Inferior parietal cortex (tissue), 1 donor: ENCODE results near the gene TSPAN13.

Experiments used
- DNase-seq: peaks from one replicate; pipeline ENCODE4 v3.0.0-alpha.2; 2016; ENCODE audit errors: extremely low spot score

TSPAN13 gene

DNA sequence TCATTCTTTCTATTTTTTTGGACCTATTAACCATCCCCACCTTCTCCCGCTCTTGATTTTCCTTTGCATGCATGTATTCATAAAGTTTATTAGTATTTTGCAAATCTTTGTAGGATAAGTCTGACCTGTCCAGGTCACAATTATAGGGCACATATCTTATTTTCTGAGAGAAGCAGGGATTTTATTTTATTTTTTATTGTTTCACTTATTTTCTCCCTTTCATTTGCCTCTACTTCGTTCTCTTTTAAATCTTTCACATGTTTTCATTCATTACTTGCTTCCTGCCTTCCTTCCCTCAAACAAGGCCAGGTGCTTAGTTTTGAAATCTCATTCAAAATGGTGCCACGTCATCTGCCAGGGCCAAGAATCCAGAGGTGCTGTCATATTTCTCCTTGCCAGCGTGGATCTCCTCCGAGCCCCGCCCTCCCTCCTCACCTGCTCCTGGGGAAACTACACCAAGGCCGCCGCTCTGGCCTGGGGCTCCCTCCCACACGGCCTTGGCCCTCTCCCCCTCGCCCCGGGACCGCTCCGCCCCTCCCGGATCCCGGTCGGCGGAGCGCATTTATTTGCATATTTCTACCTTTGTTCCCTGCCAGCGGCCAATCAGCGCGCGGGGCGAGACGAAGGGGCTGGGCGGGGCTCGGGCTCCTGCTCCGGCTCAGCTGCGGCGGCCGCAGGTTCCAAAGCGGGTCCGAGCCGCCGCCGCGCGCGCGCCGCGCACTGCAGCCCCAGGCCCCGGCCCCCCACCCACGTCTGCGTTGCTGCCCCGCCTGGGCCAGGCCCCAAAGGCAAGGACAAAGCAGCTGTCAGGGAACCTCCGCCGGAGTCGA, at the start of gene TSPAN13:
TSS of gene TSPAN13 (plus strand) at position 654 of the 830 bp plus-strand sequence. CDS start 213 bp downstream, outside the sequence.
- no peak for DNase-seq

DNA sequence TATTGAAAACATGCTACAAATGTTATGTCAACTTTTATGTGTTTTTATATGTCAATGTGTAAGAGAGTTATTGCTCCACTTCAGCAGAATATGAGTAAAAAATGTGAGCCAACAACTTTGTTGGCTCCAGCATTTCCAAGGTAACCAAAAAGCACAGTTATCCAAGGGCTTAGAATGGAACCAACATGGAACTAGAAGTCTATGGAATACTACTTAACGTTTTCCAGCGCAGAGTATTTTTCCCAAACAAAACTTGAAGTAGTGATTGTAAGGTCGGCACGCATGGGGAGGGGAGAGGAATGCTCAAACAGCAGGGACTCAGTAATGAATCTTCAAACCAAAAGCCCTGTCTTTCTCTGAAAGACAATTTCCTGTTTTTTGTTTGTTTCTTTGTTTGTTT, 45.0 kb upstream of the TSPAN13 start:
- DNase-seq, result no peak

DNA sequence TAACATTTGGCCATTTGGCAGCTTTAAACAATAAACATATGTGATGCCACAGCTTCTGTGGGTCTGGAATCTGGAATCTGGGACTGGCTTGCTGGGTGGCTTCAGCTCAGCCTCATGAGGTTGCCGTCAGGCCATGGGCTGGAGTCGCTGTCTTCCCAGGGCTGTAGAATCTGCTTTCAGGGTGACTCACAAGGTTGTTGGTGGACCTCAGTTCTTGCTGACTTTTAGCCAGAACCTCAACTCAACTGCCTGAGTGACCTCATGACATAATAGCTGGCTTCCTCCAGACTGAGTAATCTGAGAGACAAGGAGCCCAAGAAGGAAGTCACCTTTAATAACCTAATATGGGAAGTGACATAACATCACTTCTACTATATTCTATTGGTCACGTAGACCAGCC, 44.6 kb upstream of the TSPAN13 start:
- no peak for DNase-seq

DNA sequence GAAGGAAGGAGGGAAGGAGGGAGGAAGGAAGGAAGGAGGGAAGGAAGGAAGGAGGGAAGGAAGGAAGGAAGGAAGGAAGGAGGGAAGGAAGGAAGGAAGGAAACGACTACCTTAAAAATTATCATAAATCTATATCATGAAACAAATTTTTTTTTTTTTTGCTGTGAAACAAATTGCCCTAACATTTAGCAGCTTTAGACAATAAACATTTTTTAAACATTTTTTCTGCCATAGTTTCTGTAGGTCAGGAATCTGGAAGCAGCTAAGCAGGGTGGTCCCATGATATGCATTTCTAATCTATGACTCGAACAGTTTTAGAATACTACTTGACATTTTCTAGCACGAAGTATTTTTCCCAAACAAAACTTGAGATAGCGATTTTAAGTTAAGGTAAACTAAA, 42.9 kb upstream of the TSPAN13 start:
- DNase-seq, result no peak

DNA sequence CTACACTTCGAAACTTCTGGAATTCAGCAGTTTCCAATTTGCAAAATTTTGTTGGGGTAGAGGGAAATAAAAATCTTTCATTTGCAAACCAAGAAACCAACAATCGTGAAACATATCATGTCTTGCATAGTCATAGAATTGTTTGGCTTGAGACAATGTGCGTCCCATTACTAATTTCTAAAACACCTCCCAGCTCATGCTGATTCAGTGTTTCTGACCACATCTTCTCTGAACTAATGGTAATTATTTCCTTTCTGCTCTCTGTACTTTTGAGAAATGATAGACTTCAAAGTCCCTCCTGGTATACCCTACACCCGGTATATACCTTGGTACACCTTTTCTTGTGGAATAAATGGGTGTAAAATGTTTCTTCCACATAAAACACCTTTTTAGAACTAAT, 41.8 kb upstream of the TSPAN13 start:
- DNase-seq, result no peak

DNA sequence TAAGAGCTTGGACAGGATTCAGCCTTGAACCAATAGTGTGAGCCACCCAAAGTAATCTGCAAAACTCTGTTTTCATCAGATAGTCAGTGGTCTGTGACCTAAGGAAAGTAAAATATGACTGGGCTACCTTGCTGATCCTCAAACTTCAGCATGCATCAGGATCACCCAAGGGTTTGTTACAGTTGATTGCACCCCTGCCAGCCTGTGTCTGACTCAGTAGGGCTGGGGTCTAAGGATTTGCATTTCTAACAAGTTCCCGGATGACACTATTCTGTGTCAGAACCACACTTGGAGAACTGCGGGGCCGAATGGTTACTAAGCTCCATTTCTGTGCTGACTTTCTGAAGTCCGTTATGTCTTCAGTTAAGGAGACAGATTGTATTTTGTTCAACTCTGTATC, 40.6 kb upstream of the TSPAN13 start:
- DNase-seq, result no peak

DNA sequence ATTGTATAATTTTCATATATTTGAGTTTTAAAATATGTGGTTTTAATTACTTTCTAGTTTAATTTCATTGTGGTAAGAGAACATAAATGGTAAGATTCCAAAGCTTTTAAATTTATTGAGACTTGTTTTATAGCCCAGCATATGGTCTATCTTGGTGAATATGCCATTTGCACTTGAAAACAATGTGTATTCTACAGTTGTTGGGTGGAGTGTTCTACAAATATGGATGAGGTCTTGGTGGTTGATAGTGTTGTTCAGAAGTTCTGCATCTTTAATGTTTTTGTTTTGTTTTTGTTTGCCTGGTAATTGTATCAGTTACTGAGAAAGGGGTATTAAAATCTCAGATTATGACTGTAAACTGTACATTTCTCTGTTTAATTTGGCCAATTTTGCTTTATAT, 37.6 kb upstream of the TSPAN13 start:
- no peak for DNase-seq

DNA sequence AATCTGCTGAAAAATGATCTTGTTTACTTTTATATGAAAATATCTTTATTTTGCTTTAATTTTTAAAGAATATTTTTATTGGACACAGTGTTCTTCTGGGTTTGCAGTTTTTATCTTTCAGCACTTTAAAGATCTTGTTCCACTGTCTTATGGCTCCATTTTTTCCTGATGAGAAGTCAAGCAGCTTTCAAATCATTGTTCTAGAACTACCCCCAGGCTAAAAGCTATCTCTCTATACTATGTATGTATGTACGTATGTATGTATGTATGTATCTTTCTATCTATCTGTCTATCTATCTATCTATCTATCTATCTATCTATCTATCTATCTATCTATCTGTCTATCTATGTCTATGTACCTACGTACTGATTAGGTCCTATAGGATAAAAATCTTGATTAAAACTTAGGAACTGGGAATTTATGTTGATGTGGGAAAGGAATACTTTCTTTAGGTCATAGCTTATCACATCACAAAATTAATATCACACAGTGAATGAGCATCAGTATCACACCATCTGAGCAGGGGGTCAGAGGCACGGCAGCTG, 35.4 kb upstream of the TSPAN13 start:
- no peak for DNase-seq

DNA sequence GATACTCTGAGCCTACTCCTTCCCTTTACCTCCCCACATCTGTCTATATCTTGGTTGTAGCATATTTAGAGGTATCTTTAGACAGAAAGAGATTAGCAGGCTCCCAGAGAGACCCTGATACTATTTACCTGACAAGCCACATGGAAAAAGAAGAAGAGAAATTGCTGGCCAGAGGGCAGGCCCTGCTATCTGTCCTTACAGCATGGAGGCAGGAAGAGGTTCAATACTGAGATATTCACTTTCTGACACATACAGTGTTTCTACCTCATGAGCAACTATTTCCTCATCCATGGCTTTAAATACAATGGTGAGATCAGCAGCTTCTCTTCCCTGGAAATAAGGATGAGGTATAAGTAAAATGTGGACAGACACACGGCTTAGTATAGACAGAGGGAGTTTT, 33.9 kb upstream of the TSPAN13 start:
- DNase-seq, result no peak

DNA sequence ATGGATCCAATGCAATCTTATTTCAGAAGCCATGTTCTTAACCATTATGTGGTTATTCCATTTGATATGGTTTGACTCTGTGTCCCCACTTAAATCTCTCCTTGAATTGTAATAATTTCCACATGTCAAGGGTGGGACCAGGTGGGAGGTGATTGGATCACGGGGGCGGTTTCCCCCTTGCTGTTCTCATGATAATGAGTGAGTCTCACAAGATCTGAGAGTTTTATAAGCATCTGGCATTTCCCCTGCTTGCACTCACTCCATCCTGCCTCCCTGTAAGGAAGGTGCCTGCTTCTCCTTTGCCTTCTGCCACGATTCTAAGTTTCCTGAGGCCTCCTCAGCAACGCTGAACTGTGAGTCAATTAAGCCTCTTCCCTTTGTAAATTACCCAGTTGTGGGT, 32.0 kb upstream of the TSPAN13 start:
- DNase-seq, result no peak

DNA sequence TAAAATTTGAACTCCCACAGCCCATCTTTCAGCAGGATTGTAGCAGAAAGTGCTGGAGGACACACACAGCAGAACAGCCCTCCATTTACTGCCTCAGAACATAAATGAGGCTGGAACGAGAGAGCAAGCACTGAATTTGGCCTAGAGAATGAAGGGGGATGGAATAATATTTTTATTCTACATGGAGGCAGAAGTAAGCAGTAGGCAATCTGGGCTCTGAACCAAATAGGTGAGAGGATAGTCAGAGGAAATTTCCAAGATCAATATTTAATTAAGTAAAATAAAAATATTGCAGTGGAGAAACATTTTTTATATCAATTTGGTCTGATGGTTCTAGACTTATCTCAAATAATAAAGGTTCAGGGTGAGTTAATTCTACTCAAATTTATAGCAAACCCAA, 29.2 kb upstream of the TSPAN13 start:
- no peak for DNase-seq

DNA sequence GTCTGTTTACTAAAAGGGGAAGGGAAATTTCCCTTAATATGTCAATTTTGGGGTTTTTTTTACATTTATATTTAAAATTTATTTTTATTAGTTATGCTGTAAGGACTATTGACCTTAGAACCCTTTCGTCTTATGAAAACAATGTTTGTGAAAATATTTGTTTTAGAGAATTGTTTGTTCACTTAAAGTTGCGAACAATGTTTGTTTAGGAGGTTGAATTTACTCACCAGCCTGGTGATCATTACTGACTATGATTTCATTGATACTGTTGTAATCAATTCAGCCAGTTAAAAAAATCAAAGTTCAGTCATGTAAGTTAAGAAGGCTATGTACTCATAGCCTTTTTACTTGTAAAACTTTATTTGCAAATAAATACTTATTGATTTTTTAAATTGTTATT, 27.4 kb upstream of the TSPAN13 start:
- DNase-seq, result no peak

DNA sequence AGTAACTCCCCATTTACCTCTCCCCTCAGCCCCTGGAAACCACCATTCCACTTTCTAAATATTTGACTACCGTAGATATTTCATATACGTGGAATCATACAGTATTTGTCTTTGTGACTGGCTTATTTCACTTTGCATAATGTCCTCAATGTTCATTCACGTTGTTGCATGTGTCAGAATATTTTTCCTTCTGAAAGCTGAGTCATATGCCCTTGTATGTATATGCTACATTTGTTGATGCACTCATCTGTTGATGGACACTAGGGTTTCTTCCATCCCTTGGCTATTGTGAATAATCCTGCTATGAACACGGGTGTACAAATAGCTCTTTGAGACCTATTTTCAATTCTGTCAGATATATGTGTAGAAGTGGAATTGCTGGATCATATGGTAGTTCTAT, 25.8 kb upstream of the TSPAN13 start:
- no peak for DNase-seq

DNA sequence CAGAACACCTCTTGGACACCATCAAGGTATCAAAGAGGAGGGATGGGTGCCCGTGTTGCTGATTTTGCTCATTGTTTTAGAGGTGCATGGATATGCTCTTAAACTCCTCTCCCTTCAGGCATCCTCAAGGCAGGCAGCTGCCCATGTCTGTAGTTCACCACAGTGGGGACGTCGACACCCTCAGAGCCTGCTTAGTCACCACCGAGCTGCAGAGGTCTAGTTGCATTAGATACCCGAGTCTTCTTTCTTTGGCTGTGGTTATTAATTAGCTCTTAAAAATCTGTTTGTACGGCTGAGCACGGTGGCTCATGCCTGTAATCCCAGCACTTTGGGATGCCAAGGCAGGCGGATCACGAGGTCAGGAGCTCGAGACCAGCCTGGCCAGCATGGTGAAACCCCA, 24.7 kb upstream of the TSPAN13 start:
- no peak for DNase-seq

DNA sequence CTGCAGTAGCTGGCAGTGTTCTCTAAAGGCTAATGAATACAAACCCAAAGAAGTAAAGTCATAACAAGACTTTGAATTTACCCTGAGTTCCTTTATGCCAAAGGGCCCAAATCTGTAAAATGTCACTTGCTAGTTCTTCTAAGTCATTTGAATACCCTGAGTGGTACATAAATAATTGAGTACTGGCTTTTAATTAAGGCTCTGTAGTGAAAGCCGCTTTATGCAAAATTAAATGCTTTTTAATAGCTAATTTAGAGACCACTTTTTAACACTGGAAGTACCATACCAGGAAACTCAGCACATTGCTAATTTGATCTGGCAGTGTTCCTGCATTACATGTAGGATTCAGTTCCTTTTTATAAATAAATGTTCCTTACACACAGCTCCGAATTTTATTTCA, 24.0 kb upstream of the TSPAN13 start:
- DNase-seq, result no peak

DNA sequence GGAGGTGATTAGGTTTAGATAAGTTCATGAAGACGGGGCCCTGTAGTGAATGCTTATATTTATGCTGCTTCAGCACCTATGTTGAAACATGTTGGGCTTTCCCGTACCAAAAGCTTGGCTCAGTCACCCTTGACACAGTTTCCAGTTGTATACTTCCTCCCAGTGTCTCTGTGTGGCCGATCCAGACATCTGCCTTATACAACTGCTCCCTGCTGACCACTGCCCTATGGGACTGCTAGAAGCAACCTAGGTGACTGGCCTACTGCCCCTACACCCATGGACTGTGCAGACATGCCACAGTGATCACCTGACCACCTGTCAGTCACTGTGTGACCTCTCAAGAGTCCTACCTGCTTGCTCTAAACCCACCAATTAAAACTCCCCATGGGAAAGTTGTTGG, 22.6 kb upstream of the TSPAN13 start:
- DNase-seq, result no peak

DNA sequence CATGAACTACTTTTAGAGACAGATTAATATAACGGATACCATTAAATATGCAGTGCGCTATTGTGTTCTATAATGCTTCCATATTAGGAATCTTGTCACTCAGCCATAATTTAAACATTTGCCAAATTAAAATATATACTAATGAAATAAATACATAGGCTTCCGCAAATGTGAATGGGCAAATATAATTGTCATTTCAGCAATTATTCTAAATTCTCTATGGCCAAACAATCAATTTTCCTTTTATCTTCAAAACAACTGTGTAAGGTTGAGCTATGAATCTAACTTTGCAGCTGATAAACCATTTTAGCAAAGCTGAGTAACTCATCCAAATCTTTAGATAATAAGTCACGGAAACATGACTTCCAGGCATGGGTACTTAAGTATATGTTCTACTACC, 20.7 kb upstream of the TSPAN13 start:
- DNase-seq, result no peak

DNA sequence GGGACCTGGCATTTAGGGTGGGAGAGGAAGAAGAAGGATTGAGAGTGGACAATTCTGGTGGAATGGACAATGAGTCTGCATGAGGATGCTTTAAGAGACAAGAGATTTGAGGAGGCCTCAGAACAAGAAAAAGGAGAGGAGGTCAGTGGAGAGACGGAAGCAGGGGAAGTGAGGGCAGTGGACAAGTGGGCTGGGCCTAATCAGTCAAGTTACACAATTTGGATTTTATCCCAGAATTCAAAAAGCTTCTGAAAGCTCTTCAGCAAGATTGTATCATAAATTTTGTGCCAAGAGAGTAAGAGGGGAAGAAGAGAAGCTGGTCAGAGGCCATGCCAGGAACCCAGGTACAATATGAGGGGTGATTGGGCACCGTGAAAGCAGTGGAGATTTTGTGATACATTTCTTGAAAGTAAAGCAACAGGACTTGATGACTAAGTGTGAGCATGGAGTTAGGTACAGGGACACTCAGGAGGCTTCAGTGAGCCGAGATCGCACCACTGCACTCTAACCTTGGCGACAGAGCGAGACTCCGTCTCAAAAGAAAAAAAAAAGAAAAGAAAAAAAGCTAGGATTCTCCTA, 19.3 kb upstream of the TSPAN13 start:
- DNase-seq, result no peak

DNA sequence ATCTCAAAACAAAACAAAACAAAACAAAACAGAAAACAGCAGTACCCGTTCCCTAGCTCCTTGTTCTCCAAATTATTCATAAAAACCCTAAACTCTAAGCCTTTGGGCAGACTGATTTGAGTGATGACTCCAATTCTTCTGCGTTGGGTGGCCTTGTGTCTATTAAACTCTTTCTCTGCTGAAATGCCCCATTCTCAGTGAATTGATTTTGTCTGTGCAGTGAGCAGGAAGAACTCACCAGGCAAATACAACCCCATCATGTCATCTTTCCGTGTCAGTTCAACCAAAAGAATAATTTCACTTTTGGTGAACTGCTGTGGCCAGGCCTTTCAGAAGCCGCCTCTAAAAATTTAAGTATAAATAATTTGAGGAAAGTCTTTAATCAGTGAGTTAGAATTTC, 18.5 kb upstream of the TSPAN13 start:
- DNase-seq, result no peak

DNA sequence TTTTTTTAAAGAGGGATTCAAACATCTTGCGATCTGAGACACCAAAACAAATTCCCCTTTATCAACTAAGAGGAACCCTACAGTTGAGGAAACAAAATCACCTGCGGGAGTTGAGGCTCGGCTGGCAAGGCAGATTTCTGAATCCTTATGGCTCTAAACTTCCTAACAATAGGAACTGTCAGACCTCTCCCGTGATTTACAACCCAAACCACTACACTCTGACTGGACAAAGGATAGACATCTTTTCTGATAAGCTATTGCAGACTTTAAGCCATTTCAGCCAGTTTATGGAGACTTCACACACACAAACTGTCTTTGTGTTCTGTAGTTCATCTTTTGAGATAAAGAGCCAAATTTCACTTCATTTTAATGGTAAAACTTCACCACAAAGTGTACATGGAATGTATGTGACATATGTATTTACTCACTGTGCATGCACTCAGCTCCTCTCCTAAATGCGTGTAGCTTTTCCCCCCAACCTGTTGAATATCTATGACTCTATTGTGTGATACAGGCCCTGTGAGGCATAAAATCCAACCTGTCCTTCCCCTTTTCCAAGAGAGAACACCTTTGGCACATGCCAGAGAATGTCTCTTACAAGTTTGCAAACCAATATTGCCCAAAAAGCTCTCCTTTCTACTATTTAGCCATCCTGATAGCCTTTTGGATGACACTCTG, 15.4 kb upstream of the TSPAN13 start:
- DNase-seq, result no peak

DNA sequence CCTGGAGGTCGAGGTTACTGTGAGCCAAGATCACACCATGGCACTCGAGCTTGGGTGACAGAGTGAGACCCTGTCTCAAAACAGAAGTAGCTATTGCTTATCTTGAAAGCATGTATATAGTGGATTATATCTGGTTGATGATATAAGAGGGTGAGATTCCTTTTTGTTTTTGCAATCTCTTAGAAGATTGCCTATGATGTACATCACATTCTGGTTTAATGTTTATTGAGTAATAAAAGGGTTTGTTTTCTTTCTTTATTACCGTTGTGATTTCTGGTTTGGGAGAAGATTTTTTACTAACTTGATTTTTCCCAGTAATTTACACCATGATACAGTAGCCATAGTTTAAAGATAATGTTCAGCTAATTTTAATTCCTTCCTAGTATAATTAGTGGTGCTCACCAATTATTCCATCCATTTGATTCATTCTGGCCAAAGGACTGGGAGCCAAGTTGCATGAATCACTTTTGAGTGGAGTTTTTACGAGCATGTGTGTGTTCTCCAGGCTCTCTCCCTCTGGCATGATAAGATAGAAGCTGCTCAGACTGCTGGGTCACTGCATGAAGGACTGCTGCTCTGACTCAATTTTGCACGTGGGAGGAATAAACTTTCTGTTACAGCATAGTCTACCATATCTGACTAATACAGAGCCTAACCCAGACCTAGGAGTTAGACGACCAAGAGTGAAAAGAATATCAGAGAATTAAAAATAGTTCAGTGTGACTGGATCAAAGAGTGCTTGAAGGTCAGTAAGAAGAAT, 13.5 kb upstream of the TSPAN13 start:
- DNase-seq, result peak; percentile 32

DNA sequence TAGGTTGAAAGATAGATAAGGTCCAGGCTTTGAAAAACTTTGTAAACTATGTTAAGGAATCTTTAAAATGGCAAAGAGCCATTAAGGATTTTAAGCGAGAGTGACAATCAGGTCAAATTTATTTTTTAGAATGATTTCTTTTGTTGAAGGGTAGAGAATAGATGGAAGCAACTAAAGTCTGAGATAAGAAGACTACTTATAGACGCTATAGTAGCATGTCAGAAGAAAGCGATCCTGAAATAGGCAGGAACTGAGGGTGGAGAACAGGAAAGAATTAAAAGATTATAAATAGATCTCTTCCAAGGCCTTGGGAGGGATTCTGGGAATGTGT, 13.0 kb upstream of the TSPAN13 start:
- DNase-seq, result no peak
